HG02884 (cell line): ENCODE data around the gene CATSPER3.
"Not testable (repeated sequence)": the region's sequence is repeated elsewhere in the genome, so short reads cannot be mapped to it uniquely, and the experiment has no call there.

Source experiments
- ATAC-seq: cut with Tn5 transposase; IDR thresholded peaks from one replicate; pipeline ENCODE4 v1.9.1; 2021; ENCODE audit warnings: mild to moderate bottlenecking, moderate library complexity; ENCODE audit not compliant: unreplicated experiment

The CATSPER3 gene

GRCh38 chr5:134969166-134969565 is 1.5 kb downstream of the CATSPER3 start:
- no peak for ATAC-seq

GRCh38 chr5:134975078-134975715 is 7.5 kb downstream of the CATSPER3 start:
- ATAC-seq: no peak

GRCh38 chr5:134975843-134976242 is 8.1 kb downstream of the CATSPER3 start:
- no peak for ATAC-seq

GRCh38 chr5:134976841-134977240 is 9.1 kb downstream of the CATSPER3 start:
- ATAC-seq: no peak

- ATAC-seq: no peak
Observed at GRCh38 chr5:134979416-134979815, 11.7 kb downstream of the CATSPER3 start.

GRCh38 chr5:134982230-134982629 is 14.5 kb downstream of the CATSPER3 start:
- ATAC-seq: no peak

GRCh38 chr5:134989266-134989830 is 21.6 kb downstream of the CATSPER3 start:
- ATAC-seq: no peak

GRCh38 chr5:134990183-134990582 is 22.5 kb downstream of the CATSPER3 start:
- not testable (repeated sequence) for ATAC-seq

GRCh38 chr5:134992148-134992547 is 24.4 kb downstream of the CATSPER3 start:
- no peak for ATAC-seq

GRCh38 chr5:134993161-134993560 is 25.5 kb downstream of the CATSPER3 start:
- no peak for ATAC-seq

- no peak for ATAC-seq
Observed at GRCh38 chr5:134994560-134995156, 27.0 kb downstream of the CATSPER3 start.

- no peak for ATAC-seq
Observed at GRCh38 chr5:134995850-134996402, 28.2 kb downstream of the CATSPER3 start.

GRCh38 chr5:134997015-134997414 is 29.3 kb downstream of the CATSPER3 start:
- no peak for ATAC-seq

GRCh38 chr5:134998068-134998467 is 30.4 kb downstream of the CATSPER3 start:
- not testable (repeated sequence) for ATAC-seq

GRCh38 chr5:135004376-135004775 is 36.7 kb downstream of the CATSPER3 start:
- ATAC-seq: no peak

- ATAC-seq: no peak
Observed at GRCh38 chr5:135005076-135005475, 37.4 kb downstream of the CATSPER3 start.

GRCh38 chr5:135007305-135007704 is 39.6 kb downstream of the CATSPER3 start:
- no peak for ATAC-seq

GRCh38 chr5:135007749-135008363 is 40.1 kb downstream of the CATSPER3 start:
- no peak for ATAC-seq

GRCh38 chr5:135008556-135008955 is 40.8 kb downstream of the CATSPER3 start:
- ATAC-seq: no peak

- ATAC-seq: no peak
Observed at GRCh38 chr5:135008981-135009735, 41.5 kb downstream of the CATSPER3 start.
